ENCODE data around the gene ATG9B. TPM values are rescaled to one million over a fixed set of nuclear protein-coding genes. Genes with fewer than 3 reads are reported as not detected.
"Not testable (repeated sequence)": the region's sequence is repeated elsewhere in the genome, so short reads cannot be mapped to it uniquely, and the experiment has no call there.

Gene ATG9B
- polyA plus RNA-seq, 1 of the 3 experiments (the other 2 are of a cell fraction), result 0.67 TPM

GRCh38 chr7:151045262-151045661 is 21.0 kb upstream of the ATG9B start (continued):
- no peak for TF ChIP-seq PBX3 (IDR thresholded peaks at IDR 0.05)
- TF ChIP-seq SMC3 (IDR thresholded peaks at IDR 0.05; ENCODE audit: low read depth, low read length), result no peak
- TF ChIP-seq TCF12 (IDR thresholded peaks at IDR 0.05), result no peak
- TF ChIP-seq MXI1 (IDR thresholded peaks at IDR 0.05; ENCODE audit: low read depth, low read length), result no peak
- no peak for TF ChIP-seq MAX (IDR thresholded peaks at IDR 0.05; ENCODE audit: low read depth)
- no peak for TF ChIP-seq USF1 (IDR thresholded peaks at IDR 0.05; ENCODE audit: borderline replicate concordance, low read depth)

GRCh38 chr7:151043959-151044358 is 19.7 kb upstream of the ATG9B start:
- no peaks in the 10 kb centered on the region for H3K79me2 ChIP-seq (ENCODE audit: insufficient read depth)
- POLR2A ChIA-PET, result no interaction called here
- H3K4me3 ChIP-seq (ENCODE audit: low read depth in 2 of 2, low read length in 1 of 2), result no peak overlapping the region
- H3K4me2 ChIP-seq, result no peak overlapping the region
- DNase-seq, result no peak
- H3K36me3 ChIP-seq (replicated peaks in 1 of 2; ENCODE audit: control insufficient read depth in 1 of 2, insufficient read depth in 2 of 2, low read length in 1 of 2), result peaks cover 4 to 20% of the 10 kb centered on the region in 2 experiments
- 98% methylated on average over 11 of the region's 20 CpGs for whole genome bisulfite sequencing (ENCODE audit: low lambda C conversion rate)
- no peaks in the 10 kb centered on the region for H4K20me1 ChIP-seq (ENCODE audit: insufficient read depth)
- CTCF ChIA-PET, result interaction anchor here (1.5 to 3.7 kb wide), 2 partner anchors 15 to 25 kb away, joined by 3 to 21 read pairs; partner anchors contain the start of gene ABCB8
- no peak overlapping the region for H3K9ac ChIP-seq
- H2AFZ ChIP-seq (ENCODE audit: low read depth), result no peak overlapping the region
- H3K4me1 ChIP-seq (ENCODE audit: control insufficient read depth in 1 of 2, insufficient read depth in 2 of 2, low read depth in 1 of 2, low read length in 1 of 2), result peaks cover 29 to 56% of the 10 kb centered on the region in 2 experiments
- no peaks in the 10 kb centered on the region for H3K9me3 ChIP-seq
- H3K27me3 ChIP-seq (ENCODE audit: insufficient read depth), result no peaks in the 10 kb centered on the region
- no peaks in the 10 kb centered on the region for H3K9me2 ChIP-seq
- no peak overlapping the region for H3K27ac ChIP-seq (ENCODE audit: low read depth in 2 of 2, low read length in 1 of 2)
- H3F3A ChIP-seq (replicated peaks; ENCODE audit: insufficient read depth), result peaks cover 25% of the 10 kb centered on the region
- TF ChIP-seq USF2 (IDR thresholded peaks at IDR 0.05; ENCODE audit: borderline replicate concordance, low read depth, low read length) (no peak), GABPA (IDR thresholded peaks at IDR 0.05; ENCODE audit: low read depth) (no peak), EZH2phosphoT487 (IDR thresholded peaks at IDR 0.05; ENCODE audit: borderline replicate concordance, low read depth) (no peak), JUND (IDR thresholded peaks at IDR 0.05) (no peak), ZBTB33 (IDR thresholded peaks at IDR 0.05; ENCODE audit: borderline replicate concordance, low read depth) (no peak), MEF2A (IDR thresholded peaks at IDR 0.05; ENCODE audit: borderline replicate concordance, low read depth) (no peak), RXRA (IDR thresholded peaks at IDR 0.05; ENCODE audit: borderline replicate concordance, low read depth) (no peak), SIN3A (IDR thresholded peaks at IDR 0.05; ENCODE audit: borderline replicate concordance, low read depth, low read length) (no peak), SMC3 (IDR thresholded peaks at IDR 0.05; ENCODE audit: low read depth, low read length) (no peak), USF1 (IDR thresholded peaks at IDR 0.05; ENCODE audit: borderline replicate concordance, low read depth) (no peak), NFIC (IDR thresholded peaks at IDR 0.05; ENCODE audit: borderline replicate concordance) (no peak), FOXJ3 (CRISPR knock-in tag; IDR thresholded peaks at IDR 0.05) (no peak), FOXM1 (IDR thresholded peaks at IDR 0.05; ENCODE audit: low read depth) (no peak), EP300 (IDR thresholded peaks at IDR 0.05; ENCODE audit: borderline replicate concordance in 1 of 2, low read depth in 1 of 2, low read length in 1 of 2) (no peak), MXI1 (IDR thresholded peaks at IDR 0.05; ENCODE audit: low read depth, low read length) (no peak), RCOR1 (IDR thresholded peaks at IDR 0.05; ENCODE audit: low read length) (no peak)

- H2AFZ ChIP-seq (ENCODE audit: low read depth); H3K9me2 ChIP-seq; H3K79me2 ChIP-seq (ENCODE audit: insufficient read depth); H3K27me3 ChIP-seq (ENCODE audit: insufficient read depth); H3K9me3 ChIP-seq; H3K27ac ChIP-seq (ENCODE audit: low read depth in 2 of 2, low read length in 1 of 2); DNase-seq; CTCF ChIA-PET; H3K9ac ChIP-seq; H3K4me3 ChIP-seq (ENCODE audit: low read depth in 2 of 2, low read length in 1 of 2); H4K20me1 ChIP-seq (ENCODE audit: insufficient read depth); H3K4me2 ChIP-seq; POLR2A ChIA-PET: not testable (repeated sequence)
- peaks cover 30% of the 10 kb centered on the region for H3F3A ChIP-seq (replicated peaks; ENCODE audit: insufficient read depth)
- 88% methylated on average over 10 of the region's 10 CpGs for WGBS (ENCODE audit: low lambda C conversion rate)
- H3K4me1 ChIP-seq (ENCODE audit: control insufficient read depth in 1 of 2, insufficient read depth in 2 of 2, low read depth in 1 of 2, low read length in 1 of 2), result peaks cover 35 to 59% of the 10 kb centered on the region in 2 experiments
- H3K36me3 ChIP-seq (replicated peaks in 1 of 2; ENCODE audit: control insufficient read depth in 1 of 2, insufficient read depth in 2 of 2, low read length in 1 of 2), result peaks cover 4 to 20% of the 10 kb centered on the region in 2 experiments
Measured at GRCh38 chr7:151043449-151043848, 19.2 kb upstream of the ATG9B start.
